Activated naive CD8-positive, alpha-beta T cell treated with anti-CD3 and anti-CD28 coated beads for 36 hours (primary cell): ENCODE measurements around the gene ZHX3. TPM values are rescaled to one million over a fixed set of nuclear protein-coding genes. Genes with fewer than 3 reads are reported as not detected.

Experiments used
- DNase-seq: peaks from one replicate; pipeline ENCODE4 v3.0.0; 2021
- H3K27ac Mint-ChIP-seq: one replicate; pipeline ENCODE4 v1.8.0; 2022; ENCODE audit warnings: mild to moderate bottlenecking, moderate library complexity, mixed read lengths
- H3K27me3 Mint-ChIP-seq: one replicate; pipeline ENCODE4 v1.8.0; 2022; ENCODE audit warnings: mild to moderate bottlenecking, mixed read lengths
- H3K36me3 Mint-ChIP-seq: one replicate; pipeline ENCODE4 v1.8.0; 2021; ENCODE audit warnings: mild to moderate bottlenecking, mixed read lengths
- H3K4me1 Mint-ChIP-seq: one replicate; pipeline ENCODE4 v1.8.0; 2021; ENCODE audit warnings: mixed read lengths
- H3K4me3 Mint-ChIP-seq: one replicate; pipeline ENCODE4 v1.8.0; 2022; ENCODE audit warnings: mild to moderate bottlenecking, moderate library complexity, mixed read lengths
- H3K9me3 Mint-ChIP-seq: one replicate; pipeline ENCODE4 v1.8.0; 2022; ENCODE audit warnings: mixed read lengths
- total RNA-seq, 2 experiments: library from RNA; stranded (reverse); gene quantifications; one replicate each; pipeline ENCODE4 v1.2.3, GENCODE V29; 2021

The ZHX3 gene
- total RNA-seq, 2 experiments from 2014 or later: 15.5 to 17.6 TPM

DNA sequence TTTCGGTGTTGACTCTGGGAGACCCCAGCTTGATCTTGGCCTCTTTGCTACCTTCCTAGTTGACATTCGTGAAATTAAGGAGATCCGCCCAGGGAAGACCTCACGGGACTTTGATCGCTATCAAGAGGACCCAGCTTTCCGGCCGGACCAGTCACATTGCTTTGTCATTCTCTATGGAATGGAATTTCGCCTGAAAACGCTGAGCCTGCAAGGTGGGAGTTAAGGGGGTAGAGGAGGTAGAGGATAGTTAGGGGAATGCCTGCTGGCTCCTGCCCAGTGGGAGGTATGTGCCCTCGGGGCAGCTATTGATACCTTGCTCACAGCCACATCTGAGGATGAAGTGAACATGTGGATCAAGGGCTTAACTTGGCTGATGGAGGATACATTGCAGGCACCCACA is 158.0 kb downstream of the ZHX3 start:
- Mint-ChIP-seq H3K4me3 (peak overlapping the region; percentile 52), H3K36me3 (peaks cover 70% of the 10 kb centered on the region), H3K27ac (peak overlapping the region; percentile 97), H3K9me3 (no peaks in the 10 kb centered on the region), H3K27me3 (no peaks in the 10 kb centered on the region), H3K4me1 (peaks cover 86% of the 10 kb centered on the region)
- no peak for DNase-seq

DNA sequence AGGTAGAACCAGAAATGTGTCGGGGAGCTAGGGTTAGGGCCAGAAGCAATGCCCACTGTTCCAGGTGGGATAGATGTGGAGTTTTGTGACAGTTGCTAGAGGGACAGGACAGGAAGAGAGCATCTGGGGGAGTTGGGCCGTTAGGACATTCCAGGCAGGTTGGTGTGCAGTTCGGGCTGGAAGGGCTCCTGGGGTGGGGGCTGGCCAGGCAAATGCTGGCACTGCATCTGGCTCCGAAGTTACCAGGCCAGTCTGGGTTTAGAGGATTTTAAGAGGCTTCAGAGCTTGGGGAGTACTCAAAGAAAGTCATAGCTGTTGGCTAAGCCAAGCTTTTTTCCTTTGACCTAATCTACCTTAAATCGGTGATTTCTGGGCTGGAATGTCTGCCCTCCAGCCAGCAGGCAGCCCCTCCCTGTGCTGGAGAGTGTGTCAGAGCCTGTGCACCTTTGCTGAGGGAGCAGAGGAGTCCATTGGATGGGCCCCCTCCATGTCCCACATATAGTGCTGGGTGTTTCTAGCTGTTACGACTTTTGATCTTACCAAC is 159.4 kb downstream of the ZHX3 start:
- Mint-ChIP-seq H3K4me1 (peaks cover 89% of the 10 kb centered on the region), H3K27me3 (no peaks in the 10 kb centered on the region), H3K4me3 (peak overlapping the region; percentile 85), H3K9me3 (no peaks in the 10 kb centered on the region), H3K36me3 (peaks cover 65% of the 10 kb centered on the region), H3K27ac (peak overlapping the region; percentile 97)
- DNase-seq: no peak

DNA sequence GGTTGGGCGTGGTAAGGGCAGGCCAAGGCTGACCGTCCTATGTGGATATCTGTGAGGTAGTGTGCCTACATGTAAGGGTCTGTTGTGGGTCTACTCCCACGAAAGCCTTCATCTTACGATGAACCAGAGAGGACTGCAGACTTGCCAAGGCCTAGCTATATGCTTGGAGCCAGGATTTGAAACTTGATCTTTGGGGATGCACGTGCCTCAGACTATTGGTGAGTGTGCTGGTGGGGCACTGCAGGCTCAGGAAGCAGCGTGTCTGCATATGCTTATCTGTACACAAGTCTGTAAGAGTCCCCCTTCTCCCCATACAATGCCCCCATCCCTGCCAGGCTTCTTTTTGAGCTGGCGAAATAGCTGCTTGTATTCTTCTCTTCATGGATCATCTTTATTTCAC is 162.3 kb downstream of the ZHX3 start:
- peak overlapping the region; percentile 97 for H3K27ac Mint-ChIP-seq
- no peak for DNase-seq
- no peaks in the 10 kb centered on the region for H3K27me3 Mint-ChIP-seq
- peaks cover 66% of the 10 kb centered on the region for H3K36me3 Mint-ChIP-seq
- peaks cover 94% of the 10 kb centered on the region for H3K4me1 Mint-ChIP-seq
- H3K9me3 Mint-ChIP-seq: no peaks in the 10 kb centered on the region
- H3K4me3 Mint-ChIP-seq: peak overlapping the region; percentile 44

DNA sequence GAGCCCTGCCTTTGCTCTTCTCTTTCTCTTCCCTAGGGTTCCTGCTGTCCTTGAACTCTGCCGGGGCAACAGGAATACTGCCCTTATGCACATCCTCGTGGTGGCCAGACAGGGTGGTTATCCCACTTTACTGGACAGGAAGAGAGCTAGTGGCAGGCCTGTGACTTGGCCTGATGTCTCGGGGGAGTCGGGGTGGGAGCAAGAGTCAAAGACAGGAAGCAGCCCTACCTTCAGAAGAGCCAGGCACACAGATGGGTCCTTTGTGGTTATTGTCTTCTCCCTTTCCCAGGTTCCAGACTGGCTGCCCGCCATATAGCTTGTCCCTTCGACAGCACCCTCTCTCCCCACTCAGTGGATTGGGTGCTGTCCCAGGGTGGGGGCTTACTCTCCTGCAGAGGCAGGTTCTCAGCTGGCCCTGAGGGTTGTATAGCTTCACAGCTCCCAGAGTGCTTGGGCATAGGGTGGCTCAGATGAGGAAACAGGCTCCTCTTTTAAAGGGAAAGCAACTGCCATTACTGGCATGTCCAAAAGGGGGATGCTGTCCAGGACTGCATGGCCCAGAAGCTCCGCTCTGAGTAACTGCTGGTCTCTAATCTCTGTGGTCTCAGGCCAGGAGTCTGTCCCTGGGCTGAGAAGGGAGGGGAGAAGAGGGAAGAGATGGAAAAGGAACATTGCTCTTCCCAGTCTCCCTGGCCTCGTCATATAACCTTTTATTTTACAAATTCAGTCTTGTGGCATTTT is 162.9 kb downstream of the ZHX3 start:
- peaks cover 60% of the 10 kb centered on the region for H3K36me3 Mint-ChIP-seq
- no peaks in the 10 kb centered on the region for H3K9me3 Mint-ChIP-seq
- H3K27me3 Mint-ChIP-seq: no peaks in the 10 kb centered on the region
- no peak for DNase-seq
- H3K4me3 Mint-ChIP-seq: peak overlapping the region; percentile 55
- H3K4me1 Mint-ChIP-seq: peaks cover 92% of the 10 kb centered on the region
- H3K27ac Mint-ChIP-seq: peak overlapping the region; percentile 97

DNA sequence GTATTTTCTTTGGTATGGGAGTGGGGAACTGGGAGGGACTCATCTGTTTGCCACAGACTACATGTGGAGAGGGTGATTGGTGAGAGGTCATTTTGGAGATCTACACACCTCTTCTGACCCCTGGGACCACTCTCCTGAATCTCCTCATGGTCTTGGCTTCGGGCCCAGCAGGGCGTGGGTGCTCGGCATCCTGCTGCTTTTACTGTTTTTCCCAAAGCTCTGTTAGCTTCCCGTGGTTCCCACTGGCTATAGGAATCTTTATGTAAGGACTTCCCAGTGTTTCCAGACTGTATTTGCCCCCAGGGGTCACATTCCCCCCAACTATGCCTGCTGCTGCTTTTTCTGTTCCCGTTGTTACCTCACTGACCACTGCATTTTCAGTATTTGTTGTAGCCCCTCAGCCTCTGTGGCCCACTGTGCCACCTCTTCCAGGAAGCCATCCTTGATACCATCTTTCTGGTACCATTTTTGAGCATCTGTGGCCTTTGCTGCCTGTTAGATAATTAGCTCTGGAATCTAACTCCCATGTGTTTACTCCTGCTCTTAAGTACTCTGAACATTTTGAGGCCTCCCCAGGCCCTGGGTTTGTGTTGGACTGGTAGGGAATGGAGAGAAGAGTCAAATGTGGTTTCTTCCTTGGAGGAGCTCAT is 165.3 kb downstream of the ZHX3 start:
- no peak for DNase-seq
- Mint-ChIP-seq H3K36me3 (peaks cover 57% of the 10 kb centered on the region), H3K9me3 (no peaks in the 10 kb centered on the region), H3K4me1 (peaks cover 89% of the 10 kb centered on the region), H3K27me3 (no peaks in the 10 kb centered on the region), H3K27ac (peak overlapping the region; percentile 82), H3K4me3 (peak overlapping the region; percentile 24)

DNA sequence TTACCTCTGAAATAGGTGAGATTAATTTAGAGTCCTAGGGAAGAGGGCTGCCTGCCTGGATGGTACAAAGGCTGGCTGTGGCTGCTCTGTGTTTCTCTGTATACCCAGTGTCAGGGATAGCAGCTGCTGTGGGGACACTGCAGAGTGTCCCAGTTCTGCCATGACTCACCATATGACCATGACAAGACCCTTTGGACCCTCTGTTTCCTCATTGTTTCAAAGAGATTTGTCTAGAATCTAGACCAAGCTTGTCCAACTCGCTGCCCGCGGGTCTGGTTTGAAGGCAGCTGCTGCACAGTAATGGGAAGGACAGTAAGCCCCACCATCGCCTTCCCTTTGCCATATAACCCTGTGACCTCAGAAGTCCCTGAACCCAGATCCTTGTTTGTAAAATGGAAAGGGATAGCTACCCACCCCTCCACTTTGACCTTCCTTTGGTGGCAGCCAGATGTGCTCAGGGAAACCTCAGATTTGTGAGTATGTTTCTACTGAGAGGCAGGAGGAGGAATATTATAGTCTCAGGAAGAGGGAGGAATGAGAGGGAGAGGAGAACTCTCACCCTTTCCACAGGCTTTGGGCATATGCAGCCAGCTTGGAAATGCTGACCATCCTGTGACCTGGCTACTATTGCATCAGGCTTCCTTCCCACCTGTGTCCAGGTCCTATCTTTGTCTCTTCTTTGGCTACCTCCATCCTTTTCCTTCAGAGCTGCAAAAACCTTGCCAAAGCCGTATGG is 166.2 kb downstream of the ZHX3 start:
- no peak for DNase-seq
- Mint-ChIP-seq H3K4me3 (no peak overlapping the region), H3K9me3 (no peaks in the 10 kb centered on the region), H3K27ac (peak overlapping the region; percentile 82), H3K36me3 (peaks cover 64% of the 10 kb centered on the region), H3K4me1 (peaks cover 90% of the 10 kb centered on the region), H3K27me3 (no peaks in the 10 kb centered on the region)

DNA sequence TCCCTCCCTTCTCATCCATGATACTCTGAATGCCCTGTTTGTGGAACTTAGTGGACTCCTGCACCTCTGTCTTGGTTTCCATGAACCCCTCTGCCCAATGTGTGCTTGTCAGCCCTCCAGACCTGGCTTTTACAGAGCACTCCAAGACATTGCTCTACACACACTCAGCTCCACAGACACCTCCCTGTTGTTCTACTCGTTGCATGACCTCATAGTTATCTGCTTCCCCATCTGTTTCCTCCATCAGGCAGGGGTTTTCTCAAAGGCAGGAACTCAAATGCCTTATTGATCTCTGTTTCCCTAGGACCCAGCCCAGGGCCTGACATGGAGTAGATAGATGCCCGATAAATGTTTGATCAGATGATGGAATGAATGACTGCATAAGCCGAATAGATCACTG is 166.9 kb downstream of the ZHX3 start:
- Mint-ChIP-seq H3K4me1 (peaks cover 88% of the 10 kb centered on the region), H3K4me3 (no peak overlapping the region), H3K27me3 (no peaks in the 10 kb centered on the region), H3K9me3 (no peaks in the 10 kb centered on the region), H3K27ac (peak overlapping the region; percentile 81), H3K36me3 (peaks cover 66% of the 10 kb centered on the region)
- no peak for DNase-seq

DNA sequence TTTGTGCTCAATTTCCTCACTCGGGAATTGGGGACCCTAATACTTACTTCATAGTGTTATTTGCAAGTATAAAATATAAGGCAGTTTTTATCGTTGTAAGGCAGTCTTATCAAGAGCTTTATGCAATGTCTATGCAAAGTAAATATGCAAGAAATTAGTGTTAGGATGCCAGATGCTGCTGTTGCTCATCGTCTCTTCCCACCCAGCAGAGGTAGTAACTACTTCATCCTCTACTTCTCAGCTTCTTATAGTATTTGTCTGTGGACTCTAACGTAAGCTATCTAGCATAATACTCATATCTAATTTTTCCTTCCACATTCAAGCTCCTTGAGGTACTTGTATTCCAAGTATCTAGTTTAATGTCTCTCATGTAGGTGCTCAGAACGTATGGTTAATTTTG is 168.6 kb downstream of the ZHX3 start:
- Mint-ChIP-seq H3K4me1 (peaks cover 87% of the 10 kb centered on the region), H3K9me3 (no peaks in the 10 kb centered on the region), H3K27me3 (no peaks in the 10 kb centered on the region), H3K4me3 (no peak overlapping the region), H3K36me3 (peaks cover 67% of the 10 kb centered on the region), H3K27ac (peak overlapping the region; percentile 57)
- DNase-seq: no peak

DNA sequence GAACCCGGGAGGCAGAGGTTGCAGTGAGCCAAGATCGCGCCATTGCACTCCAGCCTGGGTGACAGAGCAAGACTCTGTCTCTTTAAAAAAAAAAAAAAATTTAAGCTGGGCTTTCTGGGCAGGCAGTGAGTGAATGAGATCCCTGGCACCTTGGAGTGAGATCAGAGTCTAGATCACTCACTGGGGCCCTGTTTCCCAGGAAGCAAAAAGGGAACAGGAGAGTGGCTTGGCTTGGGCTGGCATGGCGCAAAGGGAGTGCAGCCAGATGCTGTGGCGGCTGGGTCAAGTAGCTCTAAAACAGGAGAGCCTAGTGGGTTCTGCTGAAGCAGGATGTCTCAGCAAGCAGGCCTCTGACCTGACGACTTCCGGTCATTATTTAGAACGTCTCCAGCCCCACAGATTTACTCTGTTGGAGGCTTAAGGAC is 169.8 kb downstream of the ZHX3 start:
- Mint-ChIP-seq H3K4me1 (peaks cover 91% of the 10 kb centered on the region), H3K27me3 (no peaks in the 10 kb centered on the region), H3K27ac (peak overlapping the region; percentile 72), H3K4me3 (peak overlapping the region; percentile 5), H3K9me3 (no peaks in the 10 kb centered on the region), H3K36me3 (peaks cover 67% of the 10 kb centered on the region)
- DNase-seq: no peak

DNA sequence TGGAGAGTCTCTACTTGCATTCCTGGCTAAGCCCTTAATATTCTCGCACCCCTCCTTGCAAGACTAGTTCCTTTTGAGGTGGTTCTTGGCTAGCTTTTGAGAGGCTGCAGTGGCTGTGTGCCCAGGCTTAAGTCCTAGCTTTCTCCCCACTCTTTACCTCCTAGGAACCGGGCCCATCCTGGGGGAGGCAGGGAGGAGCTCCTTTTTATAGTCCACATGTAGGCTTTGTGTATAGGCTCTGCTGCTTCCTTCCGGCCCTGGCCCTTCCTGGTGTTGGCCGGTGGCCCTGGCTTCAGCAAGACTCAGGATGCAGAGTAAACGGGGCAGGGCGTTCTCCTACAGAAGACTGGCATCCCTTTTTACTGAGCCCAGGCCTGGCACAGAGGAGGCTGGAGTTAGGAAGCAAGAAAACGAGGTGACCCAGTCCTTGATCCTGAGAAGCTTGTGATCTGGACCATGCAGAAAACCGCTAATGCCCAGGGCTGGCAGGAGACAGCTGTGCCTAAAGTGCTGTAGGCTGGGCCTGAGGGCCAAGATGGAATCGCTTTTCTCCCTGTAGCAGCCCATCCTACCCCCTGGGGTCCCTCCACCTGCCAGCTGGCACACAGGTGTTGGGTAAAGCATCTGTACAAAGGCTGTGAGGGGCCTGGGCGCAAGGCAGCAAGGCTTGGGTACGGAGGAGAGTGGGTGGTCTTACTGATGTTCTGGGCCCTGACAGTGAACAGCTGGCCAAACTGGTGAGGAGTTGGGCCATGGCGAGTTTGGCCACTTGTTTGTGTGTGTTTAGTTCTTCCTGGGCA is 171.5 kb downstream of the ZHX3 start:
- peaks cover 91% of the 10 kb centered on the region for H3K4me1 Mint-ChIP-seq

DNA sequence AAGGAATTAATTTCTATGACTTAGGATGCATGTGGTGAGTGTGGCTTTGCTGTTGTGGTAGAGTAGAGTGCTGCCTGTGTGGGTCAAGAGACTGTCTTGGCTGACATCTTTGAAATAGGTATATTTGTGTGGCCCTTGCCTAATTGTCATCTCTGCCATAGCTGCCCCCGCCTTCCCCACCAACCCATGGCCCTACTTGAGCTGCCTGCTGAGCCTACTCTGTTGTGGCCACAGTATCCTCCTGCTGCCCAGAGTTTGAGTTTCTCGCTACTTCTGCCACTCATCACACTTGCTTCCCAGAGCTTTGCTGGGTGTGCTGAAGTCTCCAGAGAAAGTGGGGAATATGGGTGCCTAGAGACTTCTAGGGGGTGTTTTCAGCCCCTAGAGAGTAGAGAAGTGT is 172.2 kb downstream of the ZHX3 start:
- Mint-ChIP-seq H3K27ac (peak overlapping the region; percentile 72), H3K36me3 (peaks cover 68% of the 10 kb centered on the region), H3K27me3 (no peaks in the 10 kb centered on the region), H3K4me3 (peak overlapping the region; percentile 11), H3K4me1 (peaks cover 91% of the 10 kb centered on the region), H3K9me3 (no peaks in the 10 kb centered on the region)
- DNase-seq: no peak

More for the DNA sequence above, 171.5 kb downstream of the ZHX3 start:
- H3K36me3 Mint-ChIP-seq: peaks cover 66% of the 10 kb centered on the region
- no peaks in the 10 kb centered on the region for H3K27me3 Mint-ChIP-seq
- no peak for DNase-seq
- H3K9me3 Mint-ChIP-seq: no peaks in the 10 kb centered on the region
- peak overlapping the region; percentile 72 for H3K27ac Mint-ChIP-seq
- H3K4me3 Mint-ChIP-seq: peak overlapping the region; percentile 1

DNA sequence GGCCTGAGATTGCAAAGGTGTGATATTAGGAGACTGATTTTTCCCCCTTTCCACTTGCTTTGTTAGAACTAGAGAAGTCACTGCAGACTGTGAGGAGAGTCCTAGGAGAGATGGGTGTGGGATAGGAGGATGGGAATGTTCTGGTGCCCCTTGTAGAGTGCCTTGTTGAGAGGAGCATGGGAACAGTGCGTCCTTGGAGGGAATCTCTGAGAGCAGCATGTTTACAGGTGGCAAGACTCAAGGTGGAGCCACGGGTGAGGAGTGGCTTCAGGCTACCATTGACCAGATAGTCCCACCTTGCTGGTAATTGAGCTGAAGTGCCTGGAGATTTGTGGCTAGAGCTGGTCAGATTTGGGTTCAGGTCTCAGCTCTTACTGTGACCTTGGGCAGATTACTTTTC is 174.2 kb downstream of the ZHX3 start:
- peak overlapping the region; percentile 93 for H3K27ac Mint-ChIP-seq
- no peaks in the 10 kb centered on the region for H3K9me3 Mint-ChIP-seq
- H3K4me1 Mint-ChIP-seq: peaks cover 85% of the 10 kb centered on the region
- H3K27me3 Mint-ChIP-seq: no peaks in the 10 kb centered on the region
- H3K4me3 Mint-ChIP-seq: peak overlapping the region; percentile 85
- no peak for DNase-seq
- H3K36me3 Mint-ChIP-seq: peaks cover 78% of the 10 kb centered on the region

DNA sequence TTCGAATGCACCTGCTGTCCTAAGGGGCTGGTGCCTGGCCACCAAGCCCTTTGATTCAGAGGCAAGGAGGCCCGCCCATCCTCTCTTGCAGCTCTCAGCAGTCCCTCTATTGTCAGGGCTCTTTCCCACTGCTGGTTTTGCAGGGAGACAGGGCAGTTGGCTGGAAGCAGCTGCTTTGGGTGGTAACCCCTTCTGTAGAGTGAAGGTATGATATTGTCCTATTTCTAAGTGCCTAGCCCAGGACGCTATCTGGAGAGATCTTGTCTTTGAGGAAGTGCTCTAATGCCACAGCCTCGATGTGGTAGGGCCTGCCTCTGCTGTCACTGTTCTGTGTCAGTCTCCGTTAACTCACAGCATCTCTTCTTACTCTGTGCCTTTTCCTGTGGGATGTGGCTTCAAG is 174.6 kb downstream of the ZHX3 start:
- Mint-ChIP-seq H3K9me3 (no peaks in the 10 kb centered on the region), H3K36me3 (peaks cover 76% of the 10 kb centered on the region), H3K4me1 (peaks cover 81% of the 10 kb centered on the region), H3K27me3 (no peaks in the 10 kb centered on the region), H3K27ac (peak overlapping the region; percentile 93), H3K4me3 (peak overlapping the region; percentile 85)
- DNase-seq: no peak

DNA sequence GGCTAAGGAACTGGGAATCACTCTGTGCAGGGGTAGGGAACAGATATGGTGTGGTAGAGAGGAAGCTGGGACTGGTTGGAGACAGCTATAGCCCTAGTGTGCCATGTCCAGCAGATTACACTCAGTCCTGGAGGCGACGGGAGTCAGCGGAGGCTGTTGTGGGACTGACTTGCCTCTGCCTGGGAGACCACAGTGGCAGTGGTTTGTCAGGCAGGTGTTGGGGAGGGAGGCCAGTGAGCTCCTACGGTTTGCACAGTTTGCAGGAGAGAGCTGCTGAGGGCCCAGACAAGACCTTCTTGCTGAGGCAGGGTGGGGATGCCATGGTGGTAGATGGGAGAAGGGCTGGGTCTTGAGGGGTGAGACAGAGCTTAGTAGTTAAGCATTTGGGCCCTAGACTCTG is 175.3 kb downstream of the ZHX3 start:
- H3K27me3 Mint-ChIP-seq: no peaks in the 10 kb centered on the region
- H3K27ac Mint-ChIP-seq: peak overlapping the region; percentile 93
- H3K4me1 Mint-ChIP-seq: peaks cover 76% of the 10 kb centered on the region
- no peak for DNase-seq
- no peaks in the 10 kb centered on the region for H3K9me3 Mint-ChIP-seq
- H3K36me3 Mint-ChIP-seq: peaks cover 72% of the 10 kb centered on the region
- H3K4me3 Mint-ChIP-seq: peak overlapping the region; percentile 85
